GM10248 (cell line): ENCODE data around the gene XPOT.
"Not testable (repeated sequence)": the region's sequence is repeated elsewhere in the genome, so short reads cannot be mapped to it uniquely, and the experiment has no call there.

ENCODE experiments used
- CTCF ChIA-PET: fragments of 300-600 bp; sonication (Branson Sonifier 250); formaldehyde crosslinking; extraction: SDS; loops from one replicate; lab custom pipeline; 2021; ENCODE audit warnings: antibody characterized with exemption; lab: Yijun Ruan, JAX
- POLR2A ChIA-PET: fragments of 350-650 bp; sonication (Branson Sonifier 250); formaldehyde crosslinking; extraction: SDS; loops from one replicate; lab custom pipeline; 2020; ENCODE audit warnings: antibody characterized with exemption; lab: Yijun Ruan, JAX
- DNase-seq: peaks from one replicate; pipeline ENCODE4 v3.0.0; 2012; ENCODE audit errors: extremely low spot score
- CTCF ChIP-seq: IDR thresholded peaks from 2 replicates; pipeline ENCODE4 v1.5.1; 2012; ENCODE audit warnings: mild to moderate bottlenecking, low read depth; ENCODE audit errors: extremely low read depth, missing control alignments, control extremely low read depth

XPOT gene, protein sequence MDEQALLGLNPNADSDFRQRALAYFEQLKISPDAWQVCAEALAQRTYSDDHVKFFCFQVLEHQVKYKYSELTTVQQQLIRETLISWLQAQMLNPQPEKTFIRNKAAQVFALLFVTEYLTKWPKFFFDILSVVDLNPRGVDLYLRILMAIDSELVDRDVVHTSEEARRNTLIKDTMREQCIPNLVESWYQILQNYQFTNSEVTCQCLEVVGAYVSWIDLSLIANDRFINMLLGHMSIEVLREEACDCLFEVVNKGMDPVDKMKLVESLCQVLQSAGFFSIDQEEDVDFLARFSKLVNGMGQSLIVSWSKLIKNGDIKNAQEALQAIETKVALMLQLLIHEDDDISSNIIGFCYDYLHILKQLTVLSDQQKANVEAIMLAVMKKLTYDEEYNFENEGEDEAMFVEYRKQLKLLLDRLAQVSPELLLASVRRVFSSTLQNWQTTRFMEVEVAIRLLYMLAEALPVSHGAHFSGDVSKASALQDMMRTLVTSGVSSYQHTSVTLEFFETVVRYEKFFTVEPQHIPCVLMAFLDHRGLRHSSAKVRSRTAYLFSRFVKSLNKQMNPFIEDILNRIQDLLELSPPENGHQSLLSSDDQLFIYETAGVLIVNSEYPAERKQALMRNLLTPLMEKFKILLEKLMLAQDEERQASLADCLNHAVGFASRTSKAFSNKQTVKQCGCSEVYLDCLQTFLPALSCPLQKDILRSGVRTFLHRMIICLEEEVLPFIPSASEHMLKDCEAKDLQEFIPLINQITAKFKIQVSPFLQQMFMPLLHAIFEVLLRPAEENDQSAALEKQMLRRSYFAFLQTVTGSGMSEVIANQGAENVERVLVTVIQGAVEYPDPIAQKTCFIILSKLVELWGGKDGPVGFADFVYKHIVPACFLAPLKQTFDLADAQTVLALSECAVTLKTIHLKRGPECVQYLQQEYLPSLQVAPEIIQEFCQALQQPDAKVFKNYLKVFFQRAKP

GRCh38 chr12:64403707-64404469 lies at the start of gene XPOT:
Gene XPOT, plus strand, starts transcription at chr12:64404392. Its CDS starts 5,644 bp downstream, at chr12:64410036.
- TF ChIP-seq CTCF = no peak
- peak; percentile 97 for DNase-seq
- CTCF ChIA-PET = interaction anchor here (1.7 to 1.9 kb wide), 2 partner anchors 10 to 11 kb away, joined by 3 to 5 read pairs; no protein-coding TSS in a partner anchor
- POLR2A ChIA-PET = interaction anchor here (0.6 kb wide), 2 partner anchors 46 to 1091 kb away, joined by 3 read pairs; no protein-coding TSS in a partner anchor

DNA sequence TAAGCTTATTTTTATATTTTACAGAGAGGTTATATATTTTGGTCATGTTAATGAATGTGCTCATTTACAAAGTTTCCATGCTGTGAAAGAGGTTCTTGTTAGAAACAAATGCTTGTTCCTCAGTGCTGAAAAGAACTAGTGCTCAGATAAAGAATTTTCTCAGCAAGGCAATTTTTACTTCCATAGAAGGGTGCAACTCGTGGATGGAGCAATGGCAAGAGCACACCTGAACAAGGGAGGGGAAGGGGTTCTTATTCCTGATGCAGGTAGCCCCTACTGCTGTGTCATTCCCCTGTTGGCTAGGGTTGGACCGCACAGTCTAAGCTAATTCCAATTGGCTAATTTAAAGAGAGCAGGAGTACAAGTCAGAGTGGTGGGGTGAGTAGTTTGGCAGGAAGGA lies 48.0 kb upstream of the XPOT start:
- CTCF ChIA-PET, DNase-seq, POLR2A ChIA-PET: not testable (repeated sequence)

DNA sequence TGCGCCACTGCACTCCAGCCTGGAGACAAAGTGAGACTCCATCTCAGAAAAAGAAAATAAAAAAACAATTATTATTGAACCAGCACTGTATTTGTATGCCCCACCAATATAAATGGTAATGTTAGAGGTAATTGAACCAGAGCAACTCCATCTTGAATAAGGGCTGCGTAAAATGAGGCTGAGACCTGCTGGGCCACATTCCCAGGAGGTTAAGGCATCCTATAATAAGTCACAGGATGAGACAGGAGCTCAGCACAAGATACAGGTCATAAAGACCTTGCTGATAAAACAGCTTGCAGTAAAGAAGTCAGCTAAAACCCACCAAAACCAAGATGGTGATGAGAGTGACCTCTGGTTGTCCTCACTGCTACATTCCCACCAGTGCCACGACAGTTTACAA lies 43.0 kb upstream of the XPOT start:
- DNase-seq, CTCF ChIA-PET, POLR2A ChIA-PET: not testable (repeated sequence)

DNA sequence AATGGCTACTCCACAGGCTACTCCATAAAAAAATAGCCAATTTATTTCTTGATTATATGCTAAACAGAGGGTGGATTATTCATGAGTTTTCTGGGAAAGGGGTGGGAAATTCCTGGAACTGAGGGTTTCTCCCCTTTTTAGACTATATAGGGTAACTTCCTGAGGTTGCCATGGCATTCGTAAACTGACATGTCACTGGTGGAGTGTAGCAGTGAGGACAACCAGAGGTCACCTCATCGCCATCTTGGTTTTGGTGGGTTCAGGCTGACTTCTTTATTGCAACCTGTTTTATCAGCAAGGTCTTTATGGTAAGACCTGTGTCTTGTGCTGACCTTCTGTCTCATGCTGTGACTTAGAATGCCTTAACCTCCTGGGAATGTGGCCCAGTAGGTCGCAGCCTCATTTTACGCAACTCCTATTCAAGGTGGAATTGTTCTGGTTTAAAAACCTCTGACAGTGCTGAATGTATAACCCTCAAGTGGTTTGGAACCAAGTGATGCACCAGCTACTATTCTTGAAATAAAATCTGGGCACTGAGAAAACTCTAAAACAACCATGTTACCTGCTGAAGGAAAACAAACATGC lies 41.4 kb upstream of the XPOT start:
- POLR2A ChIA-PET = no interaction called here
- no peak for DNase-seq
- TF ChIP-seq CTCF = no peak
- CTCF ChIA-PET = no interaction called here

GRCh38 chr12:64383675-64384074 lies 20.5 kb upstream of the XPOT start:
- ChIA-PET CTCF (interaction anchor here (0.9 kb wide), 1 partner anchor 10 kb away, joined by 3 read pairs; no protein-coding TSS in a partner anchor), POLR2A (no interaction called here)
- no peak for TF ChIP-seq CTCF
- DNase-seq = no peak

DNA sequence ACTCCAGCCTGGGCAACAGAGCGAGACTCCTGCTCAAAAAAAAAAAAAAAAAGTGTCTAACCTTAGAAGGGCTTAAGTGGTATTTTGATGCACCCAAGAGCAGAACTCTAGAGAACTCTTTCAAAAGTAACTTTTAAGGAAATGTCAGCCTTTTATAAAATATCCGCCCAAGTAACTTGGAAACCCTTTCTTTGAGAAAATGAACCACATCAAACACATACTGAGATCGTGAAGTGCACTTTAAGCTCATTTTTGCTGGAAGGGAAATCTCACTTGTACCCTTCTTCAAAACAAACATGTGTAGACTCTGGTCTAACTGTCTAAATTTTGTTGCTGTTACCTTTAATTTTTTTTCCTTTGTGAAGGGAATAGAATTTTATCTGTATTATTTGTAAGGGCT lies 19.2 kb upstream of the XPOT start:
- CTCF ChIA-PET = interaction anchor here (0.7 to 1.2 kb wide), 2 partner anchors 9 to 11 kb away, joined by 3 to 5 read pairs; no protein-coding TSS in a partner anchor
- DNase-seq = no peak
- POLR2A ChIA-PET = no interaction called here
- TF ChIP-seq CTCF = no peak
